Osteocyte (in vitro differentiated cells): ENCODE measurements around the gene ADAM30. TPM values are rescaled to one million over a fixed set of nuclear protein-coding genes. Genes with fewer than 3 reads are reported as not detected.

Experiments
- DNase-seq: peaks from one replicate; pipeline ENCODE4 v3.0.0; 2021; ENCODE audit warnings: mixed read lengths; ENCODE audit not compliant: unreplicated experiment; ENCODE audit errors: extremely low spot score
- H3K27ac Mint-ChIP-seq: one replicate; pipeline ENCODE4 v1.8.0; 2021; ENCODE audit warnings: mild to moderate bottlenecking, mixed read lengths; ENCODE audit not compliant: unreplicated experiment
- H3K27me3 Mint-ChIP-seq: one replicate; pipeline ENCODE4 v1.8.0; 2021; ENCODE audit warnings: mixed read lengths; ENCODE audit not compliant: unreplicated experiment
- H3K36me3 Mint-ChIP-seq: one replicate; pipeline ENCODE4 v1.8.0; 2021; ENCODE audit warnings: mixed read lengths; ENCODE audit not compliant: unreplicated experiment
- H3K4me1 Mint-ChIP-seq: one replicate; pipeline ENCODE4 v1.8.0; 2021; ENCODE audit warnings: mixed read lengths; ENCODE audit not compliant: unreplicated experiment
- H3K4me3 Mint-ChIP-seq: one replicate; pipeline ENCODE4 v1.8.0; 2021; ENCODE audit warnings: mild to moderate bottlenecking, moderate library complexity, mixed read lengths; ENCODE audit not compliant: unreplicated experiment
- H3K9me3 Mint-ChIP-seq: one replicate; pipeline ENCODE4 v1.8.0; 2021; ENCODE audit warnings: mixed read lengths; ENCODE audit not compliant: unreplicated experiment
- long read RNA-seq: library from polyadenylated mRNA; unstranded; transcript quantifications from one replicate; pipeline ENCODE4 v2.0.0, GENCODE V29; 2021
- total RNA-seq: library from RNA; stranded (reverse); gene quantifications from 2 replicates; pipeline ENCODE4 v1.2.1, GENCODE V29; 2021
- TF ChIP-seq, protein P1 (sequence below): fragments of 200-600 bp; sonication (generic); IDR thresholded peaks from 2 replicates; pipeline ENCODE4 v1.5.0; 2021; ENCODE audit warnings: antibody characterized with exemption, mild to moderate bottlenecking, moderate library complexity

The ADAM30 gene
- not detected in 2 replicates for total RNA-seq
- long read RNA-seq: 0 reads

GRCh38 chr1:119896303-119896702 lies at the start of gene ADAM30:
Gene ADAM30 (minus strand): TSS chr1:119896515. CDS start chr1:119896336, 179 bp downstream.
- Mint-ChIP-seq H3K9me3 (no peaks in the 10 kb centered on the region), H3K27me3 (peaks cover 5% of the 10 kb centered on the region), H3K27ac (no peak within 1 kb of the TSS), H3K4me1 (peaks cover 5% of the 10 kb centered on the region), H3K36me3 (no peaks in the 10 kb centered on the region), H3K4me3 (no peak within 1 kb of the TSS)
- no peak for DNase-seq
- TF ChIP-seq, protein P1, sequence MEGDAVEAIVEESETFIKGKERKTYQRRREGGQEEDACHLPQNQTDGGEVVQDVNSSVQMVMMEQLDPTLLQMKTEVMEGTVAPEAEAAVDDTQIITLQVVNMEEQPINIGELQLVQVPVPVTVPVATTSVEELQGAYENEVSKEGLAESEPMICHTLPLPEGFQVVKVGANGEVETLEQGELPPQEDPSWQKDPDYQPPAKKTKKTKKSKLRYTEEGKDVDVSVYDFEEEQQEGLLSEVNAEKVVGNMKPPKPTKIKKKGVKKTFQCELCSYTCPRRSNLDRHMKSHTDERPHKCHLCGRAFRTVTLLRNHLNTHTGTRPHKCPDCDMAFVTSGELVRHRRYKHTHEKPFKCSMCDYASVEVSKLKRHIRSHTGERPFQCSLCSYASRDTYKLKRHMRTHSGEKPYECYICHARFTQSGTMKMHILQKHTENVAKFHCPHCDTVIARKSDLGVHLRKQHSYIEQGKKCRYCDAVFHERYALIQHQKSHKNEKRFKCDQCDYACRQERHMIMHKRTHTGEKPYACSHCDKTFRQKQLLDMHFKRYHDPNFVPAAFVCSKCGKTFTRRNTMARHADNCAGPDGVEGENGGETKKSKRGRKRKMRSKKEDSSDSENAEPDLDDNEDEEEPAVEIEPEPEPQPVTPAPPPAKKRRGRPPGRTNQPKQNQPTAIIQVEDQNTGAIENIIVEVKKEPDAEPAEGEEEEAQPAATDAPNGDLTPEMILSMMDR: no peak

GRCh38 chr1:119943216-119943615 lies 46.9 kb upstream of the ADAM30 start:
- peaks cover 24% of the 10 kb centered on the region for H3K4me1 Mint-ChIP-seq
- H3K27me3 Mint-ChIP-seq: no peaks in the 10 kb centered on the region
- H3K27ac Mint-ChIP-seq: no peak overlapping the region
- TF ChIP-seq, protein P1: no peak
- no peak overlapping the region for H3K4me3 Mint-ChIP-seq
- no peak for DNase-seq
- H3K36me3 Mint-ChIP-seq: peaks cover 47% of the 10 kb centered on the region
- H3K9me3 Mint-ChIP-seq: peaks cover 6% of the 10 kb centered on the region

DNA sequence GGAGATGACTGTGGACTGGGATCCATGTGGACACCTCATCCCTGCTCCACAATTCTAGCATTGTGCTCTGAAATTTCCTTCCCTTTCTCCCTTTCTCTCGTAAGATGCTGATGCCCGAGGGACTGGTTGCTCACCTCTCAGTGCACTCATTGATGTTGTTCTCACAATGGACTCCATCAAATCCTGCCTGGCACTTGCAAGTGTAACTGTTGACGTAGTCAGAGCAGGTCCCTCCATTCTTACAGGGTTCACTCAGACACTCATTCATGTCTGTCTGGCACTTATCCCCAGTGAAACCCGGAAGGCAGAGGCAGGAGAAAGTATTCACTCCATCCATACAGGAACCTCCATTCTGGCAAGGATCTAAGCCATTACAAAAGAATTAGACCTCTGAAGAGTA lies 45.1 kb upstream of the ADAM30 start:
- Mint-ChIP-seq H3K4me3 (no peak overlapping the region), H3K9me3 (peaks cover 6% of the 10 kb centered on the region), H3K27me3 (no peaks in the 10 kb centered on the region), H3K4me1 (peaks cover 9% of the 10 kb centered on the region), H3K36me3 (peaks cover 60% of the 10 kb centered on the region), H3K27ac (no peak overlapping the region)
- TF ChIP-seq, protein P1: no peak
- no peak for DNase-seq

DNA sequence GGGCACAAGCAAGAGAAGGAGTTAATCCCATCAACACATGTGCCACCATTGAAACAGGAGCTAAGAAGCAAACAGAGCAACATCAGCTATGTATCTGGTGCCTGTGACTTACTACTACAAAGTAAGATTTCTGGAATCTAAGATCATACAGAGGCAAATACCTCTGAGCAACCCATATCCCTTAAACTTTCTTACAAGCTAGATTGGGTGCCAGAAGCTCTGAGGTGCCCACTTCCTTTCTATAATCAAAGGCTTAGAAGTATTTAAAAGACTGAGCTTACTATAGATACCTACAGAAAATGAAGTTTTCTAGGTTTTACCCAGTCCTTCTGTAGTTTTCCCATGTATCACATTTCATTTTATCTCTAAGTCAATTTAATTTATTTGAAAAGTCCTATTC lies 44.4 kb upstream of the ADAM30 start:
- Mint-ChIP-seq H3K27ac (no peak overlapping the region), H3K4me1 (peaks cover 3% of the 10 kb centered on the region), H3K27me3 (no peaks in the 10 kb centered on the region), H3K4me3 (no peak overlapping the region), H3K36me3 (peaks cover 63% of the 10 kb centered on the region), H3K9me3 (peaks cover 6% of the 10 kb centered on the region)
- no peak for DNase-seq
- TF ChIP-seq, protein P1: no peak

GRCh38 chr1:119937198-119937597 lies 40.9 kb upstream of the ADAM30 start:
- Mint-ChIP-seq H3K9me3 (peaks cover 14% of the 10 kb centered on the region), H3K4me3 (no peak overlapping the region), H3K36me3 (peaks cover 75% of the 10 kb centered on the region), H3K4me1 (no peaks in the 10 kb centered on the region), H3K27me3 (no peaks in the 10 kb centered on the region), H3K27ac (no peak overlapping the region)
- TF ChIP-seq, protein P1: no peak
- no peak for DNase-seq
